HG03175 (cell line): ENCODE results near the gene HEXIM1.

Experiments
- ATAC-seq: cut with Tn5 transposase; IDR thresholded peaks from one replicate; pipeline ENCODE4 v1.9.1; 2021; ENCODE audit warnings: mild to moderate bottlenecking, moderate library complexity; ENCODE audit not compliant: unreplicated experiment

HEXIM1 gene

GRCh38 chr17:45128989-45129388 lies 19.3 kb upstream of the HEXIM1 start:
- no peak for ATAC-seq

GRCh38 chr17:45129426-45129939 lies 18.8 kb upstream of the HEXIM1 start:
- no peak for ATAC-seq

GRCh38 chr17:45129940-45130680 lies 18.2 kb upstream of the HEXIM1 start:
- ATAC-seq = no peak

GRCh38 chr17:45130681-45131615 lies 17.3 kb upstream of the HEXIM1 start:
- ATAC-seq = no peak

GRCh38 chr17:45131616-45132319 lies 16.5 kb upstream of the HEXIM1 start:
- ATAC-seq = no peak

GRCh38 chr17:45132320-45132571 lies 16.0 kb upstream of the HEXIM1 start, which contains the start of gene PLCD3:
Gene PLCD3 (minus strand): TSS chr17:45132515. CDS start chr17:45132410, 105 bp downstream.
- no peak for ATAC-seq

- no peak for ATAC-seq
Measured at GRCh38 chr17:45132572-45133463, 15.5 kb upstream of the HEXIM1 start.

- ATAC-seq = peak; percentile 82
Measured at GRCh38 chr17:45135192-45135977, 12.9 kb upstream of the HEXIM1 start, which contains the start of gene ACBD4. Gene ACBD4 (plus strand): TSS chr17:45135687. CDS start chr17:45136145, 458 bp downstream.

- no peak for ATAC-seq
Measured at GRCh38 chr17:45135978-45136791, 12.1 kb upstream of the HEXIM1 start.

GRCh38 chr17:45136846-45137560 lies 11.3 kb upstream of the HEXIM1 start:
- no peak for ATAC-seq

- ATAC-seq = no peak
Measured at GRCh38 chr17:45137561-45138305, 10.5 kb upstream of the HEXIM1 start.

- no peak for ATAC-seq
Measured at GRCh38 chr17:45138911-45139532, 9.3 kb upstream of the HEXIM1 start.

- ATAC-seq = no peak
Measured at GRCh38 chr17:45139533-45139920, 8.7 kb upstream of the HEXIM1 start.

- no peak for ATAC-seq
Measured at GRCh38 chr17:45143094-45143670, 5.1 kb upstream of the HEXIM1 start.

- no peak for ATAC-seq
Measured at GRCh38 chr17:45143767-45144198, 4.5 kb upstream of the HEXIM1 start.
